G401 (cell line): ENCODE data around the gene CMPK1. TPM values are rescaled to one million over a fixed set of nuclear protein-coding genes. Genes with fewer than 3 reads are reported as not detected.
"Not testable (repeated sequence)": the region's sequence is repeated elsewhere in the genome, so short reads cannot be mapped to it uniquely, and the experiment has no call there.

Source experiments
- DNase-seq: peaks from one replicate; pipeline ENCODE4 v3.0.0-alpha.2; 2015; ENCODE audit warnings: low spot score
- in situ Hi-C: cut with HindIII; loops from 2 replicates; pipeline ENCODE4 v1.10.0; 2016; ENCODE audit warnings: low sequenced_read_pairs, mixed read lengths
- total RNA-seq: library from RNA; depleted of rRNA; stranded (reverse); fragments of >200 nt; shearing (Covaris generic); gene quantifications from 2 replicates; pipeline ENCODE4 v1.2.3, GENCODE V29; 2014; rRNA removed

Gene CMPK1, protein sequence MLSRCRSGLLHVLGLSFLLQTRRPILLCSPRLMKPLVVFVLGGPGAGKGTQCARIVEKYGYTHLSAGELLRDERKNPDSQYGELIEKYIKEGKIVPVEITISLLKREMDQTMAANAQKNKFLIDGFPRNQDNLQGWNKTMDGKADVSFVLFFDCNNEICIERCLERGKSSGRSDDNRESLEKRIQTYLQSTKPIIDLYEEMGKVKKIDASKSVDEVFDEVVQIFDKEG
- total RNA-seq, result 65.5 and 90.5 TPM in 2 replicates

DNA sequence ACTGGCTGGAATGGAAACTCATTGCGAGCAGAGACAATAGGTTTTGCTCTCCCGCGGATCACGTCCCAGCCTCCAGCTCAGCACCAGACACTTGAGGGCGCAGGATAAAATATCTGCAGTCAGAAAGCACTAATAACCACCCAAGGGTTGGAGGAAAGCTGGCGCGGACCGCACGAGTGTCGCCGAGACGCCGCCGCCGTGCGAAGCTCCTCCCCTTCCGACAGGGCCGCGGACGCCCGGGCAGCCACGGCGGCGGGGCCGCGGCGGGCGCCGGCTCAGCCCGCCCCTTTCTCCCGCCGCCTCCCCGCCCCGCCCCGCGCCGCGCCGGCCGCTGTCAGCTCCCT is at the start of gene CMPK1:
Gene CMPK1 (plus strand): TSS at position 213 of the 344 bp plus-strand sequence. CDS start 156 bp downstream, outside the sequence.
- in situ Hi-C loops, result no loop called here
- DNase-seq, result peak; percentile 91

DNA sequence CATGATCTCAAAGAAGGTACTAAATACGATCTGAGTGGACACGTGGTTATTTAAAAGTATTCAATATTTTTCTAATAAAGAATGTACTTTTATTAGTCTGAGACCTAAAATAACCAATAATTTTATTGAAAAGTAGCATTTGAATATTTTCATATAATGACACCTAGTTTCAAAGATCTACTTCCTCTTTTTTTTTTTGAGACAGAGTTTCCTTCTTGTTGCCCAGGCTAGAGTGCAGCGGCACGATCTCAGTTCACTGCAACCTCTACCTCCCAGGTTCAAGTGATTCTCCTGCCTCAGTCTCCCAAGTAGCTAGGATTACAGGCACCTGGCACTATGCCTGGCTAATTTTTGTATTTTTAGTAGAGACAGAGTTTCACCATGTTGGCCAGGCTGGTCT is 45.5 kb upstream of the CMPK1 start:
- DNase-seq, in situ Hi-C loops: not testable (repeated sequence)

DNA sequence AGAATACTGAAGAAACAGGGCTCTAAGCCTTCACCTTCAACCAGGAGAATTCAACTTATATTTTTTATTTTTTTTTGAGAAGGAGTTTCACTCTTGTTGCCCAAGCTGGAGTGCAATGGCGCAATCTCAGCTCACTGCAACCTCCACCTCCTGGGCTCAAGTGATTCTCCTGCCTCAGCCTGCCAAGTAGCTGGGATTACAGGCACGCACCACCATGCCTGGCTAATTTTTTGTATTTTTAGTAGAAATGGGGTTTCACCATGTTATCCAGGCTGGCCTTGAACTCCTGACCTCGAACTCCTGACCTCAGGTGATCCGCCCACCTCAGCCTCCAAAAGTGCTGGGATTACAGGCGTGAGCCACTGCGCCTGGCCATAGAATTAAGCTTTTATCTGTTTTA is 38.7 kb upstream of the CMPK1 start:
- in situ Hi-C loops, DNase-seq: not testable (repeated sequence)

DNA sequence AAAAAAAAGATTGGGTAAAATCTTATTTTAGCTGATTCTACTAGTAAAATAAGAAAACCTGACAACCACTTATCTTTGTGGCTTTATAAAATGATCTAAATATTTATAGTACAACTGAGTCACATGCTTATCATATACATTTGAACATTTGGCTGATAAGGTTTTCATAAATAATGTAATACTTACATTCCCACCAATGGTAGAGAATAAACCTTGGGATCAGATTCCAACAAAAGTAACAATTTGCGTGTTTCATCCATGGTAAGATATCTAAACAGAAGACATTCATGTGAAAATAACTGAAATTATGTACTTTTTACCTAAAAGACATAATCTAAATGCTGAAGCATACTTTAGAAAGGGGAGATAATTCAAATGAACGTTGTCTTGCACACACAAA is 38.0 kb upstream of the CMPK1 start:
- in situ Hi-C loops, result no loop called here
- no peak for DNase-seq

DNA sequence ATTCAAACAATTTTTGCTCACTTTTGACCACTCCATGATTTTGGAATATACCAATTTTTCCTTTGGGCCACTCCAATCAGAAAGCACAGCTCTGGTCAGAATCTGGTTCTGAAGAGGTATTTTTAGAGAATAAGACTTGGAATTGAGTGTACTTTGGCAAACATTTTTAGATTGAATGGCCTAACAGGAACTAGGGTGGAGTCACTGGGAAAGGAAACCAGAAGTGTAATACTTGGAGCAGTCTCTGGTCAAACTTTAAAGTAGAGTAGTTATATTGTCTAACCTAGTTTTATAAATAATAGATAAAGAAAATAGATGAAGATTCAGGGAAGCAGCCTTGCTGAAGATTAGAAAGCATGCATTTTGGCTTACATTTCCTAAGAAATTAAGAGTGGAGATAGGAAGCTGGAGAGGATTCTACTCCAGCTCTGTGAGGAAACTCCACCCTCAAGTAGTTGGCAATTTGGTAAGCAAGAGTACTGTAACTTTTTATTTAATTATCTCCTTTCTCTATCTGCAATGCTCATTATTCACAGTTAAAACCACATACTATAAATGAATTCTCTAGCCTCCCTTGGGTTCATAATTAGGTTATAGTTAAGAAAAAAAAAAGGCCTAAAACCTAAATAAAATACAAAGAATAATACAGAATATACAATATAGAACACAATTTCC is 35.4 kb upstream of the CMPK1 start:
- in situ Hi-C loops, result no loop called here
- no peak for DNase-seq

DNA sequence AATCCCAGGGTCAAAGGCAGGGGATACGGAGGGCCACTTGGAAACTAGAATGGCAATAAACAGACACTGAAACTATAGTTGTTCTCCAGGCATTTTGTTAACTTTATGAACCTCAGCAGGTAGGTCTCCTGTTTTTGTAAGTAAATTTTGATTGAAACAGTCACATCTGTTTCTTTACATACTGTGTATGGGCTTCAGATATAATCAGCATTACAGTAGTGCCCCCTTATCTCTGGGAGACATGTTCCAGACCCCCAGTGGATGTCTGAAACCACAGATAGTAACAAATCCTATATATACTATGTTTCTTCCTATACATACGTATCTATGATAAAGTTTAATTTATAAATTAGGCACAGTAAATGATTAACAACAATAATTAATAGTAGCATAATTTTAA is 31.1 kb upstream of the CMPK1 start:
- no peak for DNase-seq
- in situ Hi-C loops, result no loop called here

DNA sequence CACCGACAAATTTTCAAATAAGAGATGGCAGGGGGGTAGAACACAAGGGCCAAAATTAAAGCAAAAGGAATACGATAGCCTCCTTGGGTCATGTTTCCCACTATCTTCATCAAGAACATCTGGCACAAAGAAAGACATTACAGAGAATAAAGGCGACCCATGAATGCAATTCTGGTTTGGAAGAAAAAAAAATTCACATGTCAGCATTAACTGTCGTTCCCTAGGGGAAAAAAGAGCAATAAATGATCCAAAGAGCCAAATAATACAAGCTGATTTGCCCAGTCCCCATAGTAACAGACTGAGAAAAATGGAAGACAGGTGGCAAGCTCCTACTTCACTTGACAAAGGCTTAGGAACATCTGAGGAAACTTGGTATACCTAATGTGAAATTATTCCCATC is 24.2 kb upstream of the CMPK1 start:
- no peak for DNase-seq
- in situ Hi-C loops, result no loop called here

DNA sequence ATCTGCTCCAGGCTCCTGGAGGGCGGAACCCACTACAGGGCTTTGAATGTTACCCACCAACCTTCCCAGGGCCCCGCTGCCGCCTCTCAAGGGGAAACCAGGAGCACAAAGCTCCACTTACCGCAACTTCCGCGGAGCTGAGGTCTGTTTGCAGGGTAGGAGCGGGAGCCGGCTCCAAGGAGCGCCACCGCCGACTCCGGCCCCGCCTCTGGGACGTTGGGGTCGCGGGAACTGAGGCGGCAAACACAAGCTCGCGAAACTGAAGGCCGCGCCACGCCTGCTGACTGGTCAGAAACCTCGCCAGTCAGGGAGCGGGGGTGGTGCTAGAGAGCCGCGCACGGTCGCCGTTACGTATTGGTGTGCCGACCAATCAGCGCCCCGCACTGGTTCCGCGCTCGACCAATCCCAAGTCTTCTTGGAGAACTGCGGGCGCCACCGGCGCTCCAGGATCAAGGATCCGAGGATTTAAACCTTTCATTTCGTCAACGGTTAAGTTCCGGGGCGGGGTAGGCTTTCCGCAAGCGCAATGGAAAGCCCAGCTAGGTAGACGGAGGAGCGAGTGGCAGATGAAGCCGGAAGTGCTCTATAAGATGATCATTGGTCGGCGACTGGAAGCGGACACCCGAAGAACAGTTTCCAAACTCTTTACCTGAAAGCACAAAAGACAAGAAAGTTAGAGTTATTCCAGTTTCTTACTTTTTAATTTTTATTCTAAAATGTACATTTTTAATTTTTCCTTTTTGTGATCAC is 19.5 kb upstream of the CMPK1 start, which contains the start of gene STIL:
Gene STIL (minus strand): TSS at position 233 of the 750 bp plus-strand sequence. CDS start 3,828 bp downstream, outside the sequence.
- in situ Hi-C loops, result no loop called here
- DNase-seq, result peak; percentile 99

DNA sequence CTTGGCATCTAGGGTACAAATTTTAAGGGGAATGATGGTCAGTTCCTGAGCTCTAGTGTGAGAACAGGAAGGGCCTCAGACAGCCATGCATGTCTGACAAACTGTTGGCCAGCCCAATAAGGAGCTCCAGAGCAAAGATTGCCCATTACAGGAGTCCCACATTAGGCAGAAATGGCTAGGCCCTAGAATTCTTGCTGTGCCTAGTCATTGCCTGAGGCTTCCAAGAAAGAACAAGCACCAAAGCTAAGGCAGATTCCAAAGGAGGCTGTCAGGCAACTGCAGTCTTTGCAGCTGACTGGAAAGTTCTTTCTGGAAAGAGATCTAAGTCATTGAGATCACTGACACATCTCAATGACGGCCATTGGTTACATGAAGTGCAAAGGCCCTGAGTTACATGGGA is 15.7 kb upstream of the CMPK1 start:
- DNase-seq, result no peak
- in situ Hi-C loops, result no loop called here

DNA sequence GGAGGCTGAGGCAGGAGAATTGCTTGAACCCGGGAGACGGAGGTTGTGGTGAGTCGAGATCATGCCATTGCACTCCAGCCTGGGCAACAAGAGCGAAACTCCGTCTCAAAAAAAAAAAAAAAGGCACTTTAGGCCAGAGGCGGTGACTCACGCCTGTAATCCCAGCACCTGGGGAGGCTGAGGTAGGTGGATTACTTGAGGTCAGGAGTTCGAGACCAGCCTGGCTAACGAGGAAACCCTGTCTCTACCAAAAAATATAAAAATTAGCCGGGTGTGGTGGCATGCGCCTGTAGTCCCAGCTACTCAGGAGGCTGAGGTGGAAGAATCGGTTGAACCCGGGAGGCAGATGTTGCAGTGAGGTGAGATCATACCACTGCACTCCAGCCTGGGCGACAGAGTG is 13.6 kb upstream of the CMPK1 start:
- DNase-seq, in situ Hi-C loops: not testable (repeated sequence)

DNA sequence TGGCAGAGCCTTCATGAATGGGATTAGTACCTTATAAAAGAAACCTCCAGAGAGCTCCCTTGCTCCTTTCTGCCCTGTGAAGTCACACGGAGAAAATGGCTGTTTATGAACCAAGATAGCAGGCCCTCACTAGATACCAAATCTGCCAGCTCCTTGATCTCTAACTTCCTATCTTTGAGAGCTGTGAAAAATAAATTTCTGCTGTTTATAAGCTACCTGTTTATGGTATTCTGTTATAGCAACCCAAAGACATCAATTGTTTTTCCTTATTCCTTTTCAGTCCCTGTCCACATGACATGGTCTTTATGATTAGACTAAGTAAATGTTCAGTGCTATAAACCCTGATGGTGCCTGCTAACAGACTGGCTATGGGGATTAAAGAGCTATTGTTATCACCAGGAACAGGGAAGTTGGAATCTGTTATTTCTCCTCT is 10.0 kb upstream of the CMPK1 start:
- no peak for DNase-seq
- in situ Hi-C loops, result no loop called here

DNA sequence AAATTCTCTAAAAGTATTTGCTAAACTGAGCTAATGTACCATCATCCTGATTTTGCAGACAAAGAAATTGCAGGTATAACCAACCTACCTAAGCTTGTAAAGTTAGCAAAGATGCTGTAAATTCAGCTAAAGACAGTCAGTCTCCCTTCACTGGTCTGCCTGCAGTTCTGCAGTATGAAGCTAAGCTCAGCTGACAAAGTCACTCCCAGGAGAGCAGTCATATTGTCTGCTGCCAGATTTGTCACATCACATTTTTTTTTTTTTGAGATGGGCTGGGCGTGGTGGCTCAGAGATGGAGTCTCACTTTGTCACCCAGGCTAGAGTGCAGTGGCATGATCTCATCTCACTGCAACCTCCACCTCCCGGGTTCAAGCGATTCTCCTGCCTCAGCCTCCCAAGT is 8.9 kb upstream of the CMPK1 start:
- in situ Hi-C loops, result no loop called here
- no peak for DNase-seq

DNA sequence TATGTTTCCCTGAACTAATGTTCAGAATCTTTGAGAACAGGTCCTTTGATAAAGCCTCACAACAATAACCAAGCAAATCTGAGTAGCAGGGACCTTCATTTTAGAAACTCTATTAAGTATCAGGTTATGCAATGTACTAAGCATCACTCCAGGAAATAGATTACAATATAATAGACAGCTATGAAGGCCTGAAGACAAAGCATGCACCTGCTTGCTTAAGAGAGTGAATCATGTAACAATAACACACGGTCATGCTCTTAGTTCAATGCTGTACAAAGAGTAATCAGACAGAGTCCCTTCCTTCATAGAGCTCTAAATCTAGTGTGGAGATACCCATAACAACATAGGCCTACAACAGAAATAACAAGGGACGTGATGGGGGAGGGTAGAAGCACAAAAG is 8.1 kb upstream of the CMPK1 start:
- no peak for DNase-seq

DNA sequence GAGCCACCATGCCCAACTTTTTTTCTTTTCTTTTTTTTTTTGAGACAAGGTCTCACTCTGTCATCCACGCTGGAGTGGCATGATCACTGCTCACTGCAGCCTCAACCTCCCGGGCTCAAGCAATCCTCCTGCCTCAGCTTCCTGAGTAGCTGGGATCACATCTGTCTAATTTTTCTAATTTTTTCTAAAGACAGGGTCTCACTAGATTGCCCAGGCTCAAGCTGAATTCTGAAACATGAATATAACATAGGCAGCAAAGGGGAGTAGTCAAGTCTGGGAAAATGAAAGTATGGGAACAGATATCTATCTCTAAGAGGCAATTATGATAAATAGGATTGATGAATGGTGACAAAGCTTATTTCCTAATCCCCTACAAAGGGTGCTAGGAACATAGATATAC is 7.3 kb upstream of the CMPK1 start:
- no peak for DNase-seq
- in situ Hi-C loops, result no loop called here

More for the DNA sequence above, 8.1 kb upstream of the CMPK1 start:
- in situ Hi-C loops, result no loop called here

DNA sequence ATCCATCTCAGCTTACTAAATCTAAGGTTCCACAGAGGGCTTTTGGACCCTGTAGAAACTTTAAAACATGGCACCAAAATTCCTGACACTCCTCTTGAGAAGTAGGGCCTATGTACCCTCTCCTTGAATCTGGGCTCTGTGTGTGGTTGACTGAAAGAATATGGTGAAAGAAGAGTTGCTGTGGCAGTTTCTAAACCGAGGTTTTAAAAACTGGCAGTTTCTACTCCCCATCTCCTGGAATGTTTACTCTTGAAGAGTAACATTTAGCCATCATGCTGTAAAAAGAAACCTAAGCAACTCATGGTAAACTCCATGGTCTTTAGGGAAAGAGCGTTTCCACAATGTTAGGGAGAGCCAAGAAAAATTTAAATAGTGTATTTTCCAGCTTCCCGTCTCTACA is 4.6 kb upstream of the CMPK1 start:
- in situ Hi-C loops, result no loop called here
- DNase-seq, result no peak

DNA sequence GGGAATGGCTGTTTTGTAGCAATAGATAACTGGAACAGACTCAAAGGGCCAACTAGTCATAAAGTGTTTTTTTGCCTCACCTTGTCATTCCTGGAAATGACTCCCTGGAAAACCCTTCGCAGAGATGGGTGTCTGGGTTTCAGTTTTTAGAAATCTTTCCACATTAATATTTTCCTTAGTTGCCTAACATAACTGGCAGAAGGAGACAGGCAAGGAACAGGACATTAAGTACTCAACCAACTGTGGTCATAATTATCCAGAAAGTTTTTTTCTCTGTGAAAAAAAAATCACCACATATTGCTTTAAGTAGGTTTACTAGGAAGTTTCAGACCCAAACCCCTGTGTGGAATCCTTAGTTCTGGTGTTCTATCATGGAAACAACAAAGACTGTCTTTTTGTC is 3.4 kb upstream of the CMPK1 start:
- DNase-seq, result no peak
- in situ Hi-C loops, result no loop called here

DNA sequence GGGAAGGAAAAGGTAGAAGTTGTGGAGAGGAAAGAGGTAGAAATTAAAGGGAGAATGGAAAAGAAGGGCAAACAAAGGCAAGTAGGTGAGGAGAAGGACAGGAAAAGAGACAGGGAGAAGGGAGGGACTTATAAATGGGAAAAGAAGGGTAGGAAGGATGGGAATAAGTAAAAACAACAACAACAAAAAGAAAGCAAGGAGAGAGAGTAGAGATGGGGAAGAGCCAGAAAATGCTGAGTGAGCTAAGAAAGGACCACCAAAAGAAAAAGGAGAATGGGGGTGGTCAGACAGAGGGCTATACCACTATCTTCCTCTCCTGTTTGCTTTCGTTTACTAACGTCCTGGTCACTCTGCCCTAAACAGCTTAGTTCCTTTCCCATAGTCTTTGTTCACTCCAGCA is 1.7 kb upstream of the CMPK1 start:
- in situ Hi-C loops, result no loop called here
- no peak for DNase-seq

DNA sequence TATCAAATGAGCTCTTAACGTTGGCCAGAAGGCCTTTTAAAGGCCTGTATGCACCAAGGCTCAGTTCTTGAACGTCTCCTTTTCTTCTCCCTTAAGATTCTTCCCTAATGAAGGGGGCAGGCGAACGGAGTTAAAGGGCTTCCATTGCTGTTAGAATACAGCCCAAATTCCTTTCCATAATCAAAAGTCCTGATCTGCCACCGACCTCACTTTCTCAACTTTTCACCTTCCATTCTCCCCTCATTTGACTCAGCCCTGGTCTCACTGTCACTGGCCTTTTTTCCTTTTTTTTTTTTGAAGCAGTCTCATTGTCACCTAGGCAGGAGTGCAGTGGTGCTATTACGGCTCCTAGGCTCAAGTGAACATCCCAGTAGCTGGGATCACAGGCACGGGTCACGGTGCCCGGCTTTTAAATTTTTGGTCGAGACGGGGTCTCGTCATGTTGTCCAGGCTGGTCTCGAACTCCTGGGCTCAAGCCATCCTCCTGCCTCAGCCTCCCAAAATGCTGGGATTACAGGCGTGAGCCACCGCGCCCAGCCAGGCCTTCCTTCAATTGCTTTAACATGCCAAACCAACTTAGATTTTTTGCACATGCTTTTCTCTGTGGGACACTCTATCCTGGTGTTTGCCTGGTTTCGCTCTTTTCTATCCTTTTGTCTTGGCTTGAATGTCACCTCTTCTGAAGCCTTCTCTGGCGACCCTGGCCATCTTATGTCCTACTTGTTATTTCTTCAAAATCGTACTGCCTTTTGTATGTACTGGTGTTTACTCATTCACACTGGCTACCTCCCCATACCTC is 612 bp upstream of the CMPK1 start:
- in situ Hi-C loops, result no loop called here
- no peak for DNase-seq

DNA sequence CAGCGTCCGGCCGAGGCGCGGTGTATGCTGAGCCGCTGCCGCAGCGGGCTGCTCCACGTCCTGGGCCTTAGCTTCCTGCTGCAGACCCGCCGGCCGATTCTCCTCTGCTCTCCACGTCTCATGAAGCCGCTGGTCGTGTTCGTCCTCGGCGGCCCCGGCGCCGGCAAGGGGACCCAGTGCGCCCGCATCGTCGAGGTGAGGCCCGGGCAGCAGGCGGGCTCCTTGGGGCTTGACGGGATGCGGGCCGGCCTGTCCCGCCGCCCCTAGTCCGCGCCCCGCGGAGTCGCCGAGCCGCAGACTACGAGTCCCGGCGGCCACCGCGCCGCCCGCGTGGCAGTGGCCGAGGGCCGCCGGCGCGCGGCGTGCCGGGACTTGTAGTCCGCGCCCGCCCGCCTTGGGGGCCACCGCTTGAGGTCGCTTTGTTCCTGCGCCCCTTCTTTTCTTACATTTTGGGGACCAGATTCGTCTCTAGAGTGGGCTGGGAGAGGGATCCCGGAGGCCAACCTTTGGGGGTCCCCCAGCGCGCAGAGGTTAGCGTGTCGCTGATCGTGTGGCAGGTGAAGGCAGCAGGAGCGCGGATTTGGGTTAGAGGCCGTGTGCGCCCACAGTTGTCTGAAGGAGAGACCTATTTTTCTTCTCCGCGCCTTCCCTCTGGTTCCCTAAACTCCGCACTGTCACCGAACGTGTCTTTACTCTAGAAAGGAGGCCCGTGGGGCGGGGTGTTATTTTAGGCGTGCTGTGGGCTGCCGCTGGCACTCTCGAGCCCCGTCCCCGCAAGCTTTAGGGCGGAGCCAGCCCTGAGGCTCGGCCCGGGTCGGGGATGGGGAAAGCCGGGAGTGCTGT is 553 bp downstream of the CMPK1 start:
- DNase-seq, result peak; percentile 82
- in situ Hi-C loops, result no loop called here
